Stimulated activated CD4-positive, alpha-beta T cell treated with anti-CD3 and anti-CD28 coated beads, Interleukin-4, amount 100 ng/mL, for 24 hours (primary cell): ENCODE measurements around the gene TRMT61B.

Source experiments
- DNase-seq: peaks from one replicate; pipeline ENCODE4 v3.0.0-alpha.2; 2020

TRMT61B gene

GRCh38 chr2:28870146-28870891, at the start of gene TRMT61B:
TRMT61B (minus strand) TSS chr2:28870309; CDS start chr2:28870277, 32 bp downstream.
- peak; percentile 97 for DNase-seq

DNA sequence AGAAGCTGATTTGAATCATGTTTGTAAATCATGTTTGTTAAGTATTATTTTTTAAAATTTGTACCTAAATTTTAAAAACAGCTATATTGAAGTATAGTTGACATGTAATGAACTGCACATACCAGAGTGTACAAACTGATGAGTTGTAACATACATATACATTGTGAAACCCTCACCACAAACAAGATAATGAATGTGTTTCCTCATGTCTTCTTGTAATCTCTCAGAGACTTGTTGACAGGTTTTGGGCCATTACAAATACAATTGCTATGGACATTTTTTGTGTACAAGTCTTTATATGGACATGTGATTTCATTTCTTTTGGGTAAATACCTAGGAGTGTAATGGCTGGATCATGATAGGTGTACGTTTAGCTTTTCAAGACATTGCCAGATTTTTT, 45.8 kb upstream of the TRMT61B start:
- DNase-seq: no peak

- DNase-seq: no peak
These were observed 39.7 kb upstream of the TRMT61B start for GRCh38 chr2:28909655-28910353.

- DNase-seq: no peak
These were observed 38.1 kb upstream of the TRMT61B start for GRCh38 chr2:28908172-28908571.

DNA sequence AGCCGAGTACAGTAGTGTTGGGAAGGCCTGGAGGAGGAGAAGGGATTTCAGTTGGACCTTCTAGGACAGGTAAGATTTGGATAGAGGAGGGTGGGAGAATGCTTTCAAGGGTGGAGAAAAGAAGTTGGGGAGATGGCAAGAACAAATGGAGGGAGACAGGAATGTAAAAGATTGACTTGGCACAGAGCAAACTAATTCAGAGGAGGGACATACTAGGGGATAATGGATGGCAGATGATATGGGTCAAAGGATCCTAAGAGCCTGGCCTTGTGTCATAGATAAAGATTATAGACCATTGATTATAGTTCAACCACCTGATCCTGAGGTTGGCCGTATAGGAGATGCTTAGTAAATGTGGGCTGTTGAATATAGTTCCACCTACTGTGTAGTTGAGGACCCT, 36.7 kb upstream of the TRMT61B start:
- no peak for DNase-seq

- DNase-seq: no peak
These were observed 36.3 kb upstream of the TRMT61B start for GRCh38 chr2:28906376-28906775.

- no peak for DNase-seq
These were observed 35.4 kb upstream of the TRMT61B start for GRCh38 chr2:28905533-28905932.

DNA sequence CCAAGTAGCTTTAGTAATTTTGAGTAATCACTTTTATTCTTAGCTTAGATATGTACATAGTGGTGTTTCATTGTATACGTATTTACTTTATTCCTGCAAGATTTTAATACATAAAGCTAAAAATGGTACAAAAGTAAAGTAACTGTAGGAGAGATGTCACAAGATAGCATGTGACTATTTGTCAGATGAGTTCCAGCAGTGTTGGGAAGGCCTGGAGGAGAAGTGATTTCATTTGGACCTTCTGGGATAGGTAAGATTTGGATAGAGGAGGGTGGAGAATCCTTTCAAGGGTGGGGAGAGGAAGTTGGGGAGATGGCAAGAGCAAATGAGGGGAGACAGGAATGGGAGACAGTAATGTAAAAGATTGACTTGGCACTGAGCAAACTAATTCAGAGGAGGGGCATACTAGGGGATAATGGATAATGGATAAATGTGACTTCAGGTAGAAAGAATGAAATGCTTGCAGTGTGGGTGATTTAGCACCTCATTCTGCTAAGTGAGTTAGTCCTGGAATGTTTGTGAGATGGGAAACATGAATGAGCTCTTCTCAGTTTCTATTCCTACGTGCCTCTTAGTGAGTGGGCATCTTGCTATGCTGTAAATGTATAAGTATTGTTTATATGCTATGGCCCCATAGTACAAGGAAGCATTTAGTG, 34.8 kb upstream of the TRMT61B start:
- DNase-seq: no peak

DNA sequence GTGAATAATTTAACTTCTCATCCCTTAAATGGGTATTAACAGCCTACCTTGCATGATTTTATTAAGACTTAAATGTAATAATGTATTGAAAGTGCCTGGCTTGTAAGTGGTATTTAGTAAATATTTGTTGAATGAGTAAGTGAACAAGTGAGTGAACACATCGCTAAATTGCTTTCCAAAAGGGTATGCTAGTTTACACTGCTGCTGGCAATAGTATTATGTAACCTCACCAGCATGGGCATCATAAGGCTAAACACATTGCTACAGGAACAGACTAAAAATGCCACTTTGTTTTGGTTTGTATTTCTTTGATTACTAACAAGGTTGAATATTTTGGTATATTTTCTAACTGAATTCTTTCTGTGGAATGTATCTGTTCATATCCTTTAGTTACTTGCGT, 34.2 kb upstream of the TRMT61B start:
- no peak for DNase-seq

- DNase-seq: no peak
These were observed 32.5 kb upstream of the TRMT61B start for GRCh38 chr2:28902584-28902983.

- DNase-seq: no peak
These were observed 31.7 kb upstream of the TRMT61B start for GRCh38 chr2:28901841-28902240.

- no peak for DNase-seq
These were observed 31.1 kb upstream of the TRMT61B start for GRCh38 chr2:28901202-28901601.

DNA sequence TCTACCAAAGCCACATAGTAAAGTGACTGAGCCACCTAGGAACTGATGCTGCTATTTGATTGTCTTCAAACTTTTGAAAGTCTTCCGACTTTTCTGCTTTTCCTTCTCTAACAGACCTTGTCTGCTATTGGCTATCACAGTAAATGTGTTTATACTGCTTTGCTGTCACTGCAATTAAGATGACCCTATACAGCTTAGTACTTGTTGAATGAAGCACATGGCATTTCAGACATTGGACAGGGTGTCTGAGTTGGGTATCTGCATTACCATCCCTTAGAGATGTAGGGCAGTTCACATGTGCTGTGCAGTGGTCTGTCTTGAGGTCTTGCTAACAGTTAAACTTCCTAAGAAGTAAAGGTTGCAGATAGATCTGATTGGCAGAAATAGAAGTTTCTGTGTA, 27.9 kb upstream of the TRMT61B start:
- DNase-seq: no peak

GRCh38 chr2:28896906-28897305, 26.8 kb upstream of the TRMT61B start:
- DNase-seq: no peak

GRCh38 chr2:28895189-28895893, 25.2 kb upstream of the TRMT61B start:
- DNase-seq: peak; percentile 58

- DNase-seq: peak; percentile 97
These were observed 24.5 kb upstream of the TRMT61B start, which contains the start of gene WDR43 for GRCh38 chr2:28894470-28895188. WDR43 (plus strand) TSS chr2:28894667; CDS start chr2:28894699, 32 bp downstream.

DNA sequence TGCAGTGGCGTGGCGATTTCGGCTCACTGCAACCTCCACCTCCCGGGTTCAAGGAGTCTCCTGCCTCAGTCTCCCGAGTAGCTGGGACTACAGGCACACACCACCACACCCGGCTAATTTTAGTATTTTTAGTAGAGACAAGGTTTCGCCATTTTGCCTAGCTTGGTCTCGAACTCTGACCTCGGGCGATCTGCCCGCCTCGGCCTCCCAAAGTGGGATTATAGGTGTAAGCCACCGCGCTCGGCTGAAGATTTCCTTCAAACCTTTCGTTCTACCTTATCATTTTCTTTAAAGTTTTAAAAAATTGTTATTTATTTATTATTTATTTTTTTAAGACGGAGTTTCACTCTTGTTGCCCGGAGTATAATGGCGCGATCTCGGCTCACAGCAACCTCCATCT, 23.4 kb upstream of the TRMT61B start:
- DNase-seq: no peak

- DNase-seq: no peak
These were observed 10.1 kb upstream of the TRMT61B start for GRCh38 chr2:28880193-28880592.

GRCh38 chr2:28871620-28872019, 1.5 kb upstream of the TRMT61B start:
- DNase-seq: no peak

- peak; percentile 26 for DNase-seq
These were observed 489 bp downstream of the TRMT61B start for GRCh38 chr2:28869494-28870145.

DNA sequence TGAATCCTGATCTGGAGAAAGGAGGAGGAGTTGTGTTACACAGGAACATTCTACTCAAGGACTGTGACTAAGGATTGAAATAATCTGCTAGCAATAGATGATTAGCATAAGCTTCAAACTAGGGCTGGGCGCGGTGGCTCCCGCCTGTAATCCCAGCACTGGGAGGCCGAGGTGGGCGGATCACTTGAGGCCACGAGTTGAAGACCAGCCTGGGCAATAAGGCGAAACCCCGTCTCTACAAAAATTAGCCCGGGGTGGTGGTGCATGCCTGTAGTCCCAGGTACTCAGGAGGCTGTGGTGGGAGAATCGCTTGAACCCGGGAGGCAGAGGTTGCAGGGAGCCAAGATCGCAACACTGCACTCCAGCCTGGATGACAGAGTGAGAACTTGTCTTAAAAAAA, 1.5 kb downstream of the TRMT61B start:
- DNase-seq: no peak

DNA sequence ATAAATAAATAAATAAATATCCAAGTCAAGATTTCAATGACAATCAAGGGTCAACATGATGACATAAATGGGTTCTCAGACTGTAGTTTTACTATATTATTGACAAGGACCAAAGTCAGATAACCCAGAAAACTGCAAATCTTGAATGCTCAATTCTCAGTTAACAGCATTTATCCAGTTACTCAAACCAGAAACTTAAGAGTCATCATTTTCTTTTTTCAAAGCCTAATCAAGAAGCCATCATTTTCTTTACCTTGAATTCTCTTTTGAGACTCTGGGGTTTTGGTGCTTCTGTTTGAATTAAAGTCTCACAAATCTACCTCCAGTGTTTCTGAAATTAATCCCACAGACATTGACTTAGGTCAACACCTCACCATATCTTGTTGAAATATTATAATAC, 14.1 kb downstream of the TRMT61B start:
- DNase-seq: no peak
